CD4-positive, alpha-beta T cell treated with Interleukin-17A for 1 hour (primary cell): ENCODE results near the gene ABCA1.
"Not testable (repeated sequence)": the region's sequence is repeated elsewhere in the genome, so short reads cannot be mapped to it uniquely, and the experiment has no call there.

ENCODE experiments used
- DNase-seq: peaks from one replicate; pipeline ENCODE4 v3.0.0-alpha.2; 2020

Gene ABCA1

GRCh38 chr9:104787306-104788015, 140.5 kb downstream of the ABCA1 start:
- DNase-seq: no peak

- no peak for DNase-seq
Measured at GRCh38 chr9:104786293-104786692, 141.7 kb downstream of the ABCA1 start.

- DNase-seq: no peak
Measured at GRCh38 chr9:104784098-104784497, 143.9 kb downstream of the ABCA1 start.

GRCh38 chr9:104783588-104783987, 144.4 kb downstream of the ABCA1 start:
- DNase-seq: no peak

GRCh38 chr9:104780796-104781395, 147.1 kb downstream of the ABCA1 start:
- peak; percentile 24 for DNase-seq

DNA sequence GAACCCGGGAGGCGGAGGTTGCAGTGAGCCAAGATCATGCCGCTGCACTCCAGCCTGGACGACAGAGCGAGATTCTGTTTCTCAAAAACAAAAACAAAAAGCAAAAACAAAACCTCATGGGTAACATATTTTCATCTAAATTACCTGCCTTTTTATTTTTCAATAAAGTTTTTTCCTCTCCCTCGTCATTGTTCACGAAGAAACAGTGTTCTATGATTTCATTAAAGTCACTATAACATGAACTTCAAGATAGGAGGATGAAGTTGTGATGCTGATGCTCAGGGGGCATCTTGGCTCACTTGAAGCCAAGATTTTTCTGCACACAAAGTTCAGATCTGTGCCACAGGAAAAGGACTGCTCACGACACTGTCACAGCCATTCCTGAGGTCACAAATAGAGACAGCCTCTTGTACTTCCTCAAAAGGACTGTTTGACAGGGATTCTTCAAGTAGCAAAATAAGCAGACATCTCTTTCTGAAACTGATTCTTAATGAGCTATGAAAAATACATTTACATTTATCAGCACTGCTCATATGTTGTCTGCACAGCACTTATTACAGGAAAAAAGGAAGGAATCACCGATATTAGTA, 147.9 kb downstream of the ABCA1 start:
- no peak for DNase-seq

DNA sequence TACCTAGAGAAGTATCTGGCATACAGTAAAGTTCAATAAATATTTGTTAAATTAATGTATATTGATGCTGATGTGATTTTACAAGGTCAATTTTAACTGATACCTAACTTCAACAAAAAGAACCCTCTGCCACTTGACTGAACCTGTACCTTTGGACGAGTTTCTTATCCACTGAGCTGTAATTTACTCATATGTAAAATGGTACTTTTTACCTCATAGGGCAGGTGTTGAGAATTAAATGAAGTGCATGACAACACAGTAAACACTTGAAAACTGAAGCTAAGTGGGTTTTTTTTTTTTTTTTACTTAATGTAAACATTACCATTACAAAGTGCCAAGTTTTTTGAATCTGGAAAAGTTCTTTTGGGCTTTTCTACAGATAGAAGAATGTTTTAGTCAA, 148.6 kb downstream of the ABCA1 start:
- DNase-seq: no peak

- no peak for DNase-seq
Measured at GRCh38 chr9:104778802-104779201, 149.2 kb downstream of the ABCA1 start.

DNA sequence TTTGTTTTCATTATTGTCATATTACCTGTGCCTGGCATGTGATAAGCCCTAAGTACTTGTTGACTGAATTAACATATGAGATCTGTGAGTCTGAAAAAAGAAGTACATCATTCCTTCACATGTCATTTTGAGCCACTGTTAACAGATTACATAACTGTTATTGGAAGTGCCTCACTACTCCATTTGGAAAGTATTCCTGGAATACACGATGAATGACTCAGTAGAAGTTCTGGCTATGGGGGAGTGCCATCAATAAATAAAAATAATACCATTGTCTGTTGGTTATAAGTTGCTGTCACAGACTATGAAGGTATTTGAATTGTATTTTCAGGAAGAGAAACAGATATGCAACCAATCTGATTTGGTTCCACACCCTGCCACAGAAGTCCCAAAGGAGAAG, 151.2 kb downstream of the ABCA1 start:
- DNase-seq: no peak

DNA sequence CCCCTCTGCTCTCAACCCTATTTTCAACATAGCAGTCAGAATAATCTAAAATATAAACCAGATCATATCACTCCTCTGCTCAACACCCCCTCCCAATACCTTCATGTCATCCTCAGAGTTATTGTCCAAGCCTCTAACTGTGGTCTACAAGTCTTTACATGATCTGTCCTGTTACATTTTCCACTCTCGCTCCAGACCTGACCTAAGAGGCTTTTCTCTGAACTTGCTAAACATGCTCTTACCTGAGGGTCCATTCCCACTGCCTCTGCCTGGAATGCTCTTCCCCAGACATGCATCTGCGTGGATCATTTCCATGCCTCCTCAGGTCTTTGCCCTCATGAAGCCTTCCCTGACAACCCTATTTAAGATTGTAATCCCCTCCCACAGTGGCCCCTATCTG, 152.0 kb downstream of the ABCA1 start:
- no peak for DNase-seq

DNA sequence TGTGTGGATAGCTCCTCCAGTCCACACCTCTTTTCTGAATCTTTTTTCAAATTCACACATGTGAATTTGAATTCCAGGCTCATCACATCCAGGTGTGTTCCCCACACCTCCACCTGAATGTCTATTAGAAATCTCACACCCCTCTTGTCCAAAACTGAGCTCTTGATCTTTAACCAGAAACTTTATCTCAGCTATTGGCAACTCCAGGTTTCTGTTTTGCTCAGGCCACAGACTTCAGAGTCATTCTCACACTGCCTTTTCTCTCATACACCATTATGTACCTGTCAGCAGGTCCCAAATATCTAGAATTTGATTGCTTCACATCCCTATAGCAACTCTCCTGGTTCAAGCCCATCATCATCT, 152.4 kb downstream of the ABCA1 start:
- DNase-seq: no peak

- DNase-seq: peak; percentile 7
Measured at GRCh38 chr9:104774831-104775573, 153.0 kb downstream of the ABCA1 start.

DNA sequence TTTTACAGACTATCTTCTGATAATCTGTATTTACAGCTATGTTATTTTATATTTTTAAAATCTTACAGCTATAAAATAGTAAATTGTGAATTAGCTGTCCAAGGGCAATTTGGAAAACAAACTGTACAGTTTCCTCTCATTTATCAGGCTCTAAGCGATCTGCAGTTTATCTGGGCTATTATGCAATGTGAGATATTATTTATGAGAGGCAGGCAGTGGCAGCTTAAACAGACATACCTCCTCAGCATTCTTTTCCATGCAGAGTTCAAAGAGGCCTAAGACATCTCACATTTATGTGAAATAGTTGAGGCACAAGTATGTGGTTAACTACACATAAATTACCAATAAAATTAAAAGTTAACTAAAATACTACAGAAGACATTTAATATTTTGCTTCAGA, 153.8 kb downstream of the ABCA1 start:
- DNase-seq: no peak

- no peak for DNase-seq
Measured at GRCh38 chr9:104772714-104773510, 155.0 kb downstream of the ABCA1 start.

- DNase-seq: no peak
Measured at GRCh38 chr9:104769655-104770054, 158.3 kb downstream of the ABCA1 start.

GRCh38 chr9:104769029-104769428, 158.9 kb downstream of the ABCA1 start:
- not testable (repeated sequence) for DNase-seq

DNA sequence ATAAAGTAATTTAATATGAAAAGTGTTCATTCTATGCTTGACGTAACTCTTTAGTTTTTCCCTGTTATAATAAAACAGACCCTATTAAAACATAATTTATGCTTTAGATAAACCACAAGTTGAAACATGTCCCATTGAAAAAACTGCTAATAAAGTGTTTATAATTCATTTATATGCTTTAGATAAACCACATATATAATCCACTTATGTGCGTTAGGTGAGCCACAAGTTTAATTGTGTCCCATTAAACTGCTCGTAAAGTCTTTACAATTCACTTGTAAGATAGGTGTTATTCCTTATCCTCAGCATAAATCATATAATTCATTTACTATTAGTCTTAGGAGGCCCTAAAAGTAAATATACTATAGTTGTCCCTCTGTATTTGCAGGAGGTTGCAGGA, 160.4 kb downstream of the ABCA1 start:
- DNase-seq: no peak

DNA sequence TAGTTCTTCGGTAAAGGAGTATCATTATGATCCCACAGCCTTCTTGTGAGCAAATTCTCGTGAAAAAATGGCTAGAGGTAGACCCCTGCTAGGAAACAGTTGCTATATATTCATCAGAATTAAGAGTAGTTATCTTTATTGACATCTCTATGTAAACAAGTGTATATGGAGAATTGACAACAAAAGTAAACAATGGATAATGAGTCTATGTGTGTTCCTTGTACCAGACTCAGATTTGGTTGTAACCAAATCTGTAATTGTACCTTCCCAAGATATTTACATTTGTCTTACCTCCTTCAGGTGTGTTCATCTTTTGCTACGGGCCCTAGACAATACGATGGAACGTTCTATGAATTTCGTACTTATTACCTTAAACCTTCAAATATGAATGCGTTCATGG, 161.9 kb downstream of the ABCA1 start:
- no peak for DNase-seq

- DNase-seq: no peak
Measured at GRCh38 chr9:104765138-104765537, 162.8 kb downstream of the ABCA1 start.

DNA sequence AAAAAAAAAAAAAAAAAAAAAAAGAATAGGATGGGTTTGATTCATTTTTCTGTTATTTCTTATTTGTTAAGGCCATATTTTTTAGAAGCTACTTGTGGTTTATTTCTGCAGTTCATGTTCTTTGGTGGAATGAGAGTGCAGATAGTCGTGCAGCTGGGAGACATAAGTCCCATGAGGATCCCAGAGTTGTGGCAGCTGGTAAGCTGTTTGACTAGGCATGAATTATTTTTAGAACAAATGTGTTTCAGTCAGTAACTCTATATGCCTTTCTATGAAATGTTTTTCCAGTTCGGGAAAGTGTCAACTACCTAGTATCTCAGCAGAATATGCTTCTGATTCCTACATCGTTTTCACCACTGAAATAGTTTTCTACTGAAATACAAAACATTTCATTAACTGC, 169.0 kb downstream of the ABCA1 start:
- DNase-seq: no peak

DNA sequence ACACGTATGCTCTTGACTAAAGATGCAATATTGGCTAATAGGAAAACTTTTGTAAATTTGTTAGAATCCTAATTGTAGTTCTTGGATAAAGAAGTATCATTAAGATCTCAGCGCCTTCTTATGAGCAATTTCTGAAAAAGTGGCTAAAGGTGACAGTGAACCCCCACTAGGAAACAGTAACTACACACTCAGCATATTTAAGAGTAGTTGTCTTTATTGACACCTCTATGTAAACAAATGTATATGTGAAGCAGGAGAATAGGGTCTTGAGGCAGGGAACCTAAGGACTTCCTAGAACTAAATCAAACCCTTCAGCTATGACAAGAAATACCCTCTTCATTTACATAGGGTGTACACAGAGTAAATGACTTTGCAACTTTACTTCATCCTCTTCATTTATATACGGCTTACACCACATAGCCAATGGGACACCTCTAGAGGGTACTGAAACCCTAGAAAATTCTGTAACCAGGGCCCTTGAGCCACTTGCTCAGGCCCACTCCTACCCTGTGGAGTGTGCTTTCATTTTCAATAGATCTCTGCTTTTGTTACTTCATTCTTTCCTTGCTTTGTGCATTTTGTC, 177.7 kb downstream of the ABCA1 start:
- DNase-seq: no peak

DNA sequence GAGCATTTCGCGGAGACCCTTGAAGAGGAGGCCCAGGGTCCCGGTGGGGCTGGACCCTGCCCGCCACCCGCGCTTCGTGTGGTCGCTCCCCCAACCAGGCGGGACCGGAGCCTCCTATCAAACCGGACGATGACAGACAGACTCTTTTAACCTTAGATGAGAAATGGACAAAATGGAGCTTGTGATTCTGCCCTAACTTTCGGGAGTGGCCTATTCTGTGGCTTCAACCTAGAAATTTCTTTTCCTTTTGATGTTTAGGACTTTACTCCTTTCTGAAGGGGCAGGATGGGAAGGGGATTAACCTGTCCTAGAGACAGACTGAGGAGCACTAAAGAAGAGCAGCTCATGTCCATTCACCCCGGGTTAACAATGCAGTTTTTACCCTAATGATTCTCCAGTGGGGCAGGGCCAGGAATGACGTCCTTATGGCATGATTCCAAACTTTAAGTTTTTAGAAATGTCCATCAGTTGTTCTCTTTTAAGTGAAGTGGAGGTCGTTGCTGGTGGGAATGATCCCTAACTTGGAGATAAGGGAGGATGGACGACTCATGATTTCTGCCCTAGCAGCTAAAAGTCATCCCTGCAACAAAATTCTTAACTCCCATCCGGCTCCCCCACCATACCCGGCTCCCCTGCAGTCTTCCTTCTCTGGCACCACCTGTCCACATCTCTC, 179.5 kb downstream of the ABCA1 start:
- DNase-seq: no peak
